ENCODE measurements around the gene NTRK3.

NTRK3 gene

DNA sequence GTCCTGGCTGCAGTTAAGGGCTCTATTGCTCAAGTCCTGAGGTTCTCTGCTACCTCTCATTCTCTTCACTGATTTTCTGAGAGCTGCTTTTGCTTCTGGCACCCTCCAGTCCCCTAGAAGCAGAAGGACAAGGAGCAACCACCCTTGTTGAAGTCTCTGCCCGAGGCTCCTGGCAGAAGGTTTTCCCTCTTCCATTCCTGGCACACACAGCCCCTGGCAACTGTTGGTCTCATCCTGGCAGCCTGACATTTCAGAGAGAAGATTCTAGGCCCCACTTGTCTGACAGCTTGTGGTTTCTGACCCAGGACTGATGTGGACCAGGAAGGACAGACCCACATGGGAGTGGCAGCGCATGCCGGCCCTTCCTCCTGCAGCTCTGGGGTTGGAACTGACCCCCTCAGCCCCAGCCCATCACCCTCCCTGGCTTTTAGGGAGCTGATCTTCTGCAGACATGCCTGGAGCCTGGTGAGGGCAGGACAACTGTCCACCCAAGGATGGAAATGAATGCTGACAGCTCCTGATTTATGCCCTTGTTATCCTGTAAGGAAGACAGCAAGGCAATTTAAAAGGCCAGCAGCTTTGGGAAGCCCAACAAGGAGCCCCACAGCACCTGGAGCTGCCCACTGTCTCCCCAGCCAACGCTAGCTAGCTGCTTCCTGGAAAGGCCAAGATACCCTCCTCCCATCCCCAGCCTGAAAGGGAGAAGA lies 13.0 kb upstream of the NTRK3 start:
- no peak overlapping the region for H3K27ac ChIP-seq (ENCODE audit: poor library complexity, severe bottlenecking)
- H3K27me3 ChIP-seq (ENCODE audit: insufficient read depth, poor library complexity, severe bottlenecking), result peaks cover 27% of the 10 kb centered on the region
- DNase-seq (ENCODE audit: low spot score), result no peak
- no peaks in the 10 kb centered on the region for H3K9me3 ChIP-seq (ENCODE audit: severe bottlenecking)
- TF ChIP-seq, protein P1, sequence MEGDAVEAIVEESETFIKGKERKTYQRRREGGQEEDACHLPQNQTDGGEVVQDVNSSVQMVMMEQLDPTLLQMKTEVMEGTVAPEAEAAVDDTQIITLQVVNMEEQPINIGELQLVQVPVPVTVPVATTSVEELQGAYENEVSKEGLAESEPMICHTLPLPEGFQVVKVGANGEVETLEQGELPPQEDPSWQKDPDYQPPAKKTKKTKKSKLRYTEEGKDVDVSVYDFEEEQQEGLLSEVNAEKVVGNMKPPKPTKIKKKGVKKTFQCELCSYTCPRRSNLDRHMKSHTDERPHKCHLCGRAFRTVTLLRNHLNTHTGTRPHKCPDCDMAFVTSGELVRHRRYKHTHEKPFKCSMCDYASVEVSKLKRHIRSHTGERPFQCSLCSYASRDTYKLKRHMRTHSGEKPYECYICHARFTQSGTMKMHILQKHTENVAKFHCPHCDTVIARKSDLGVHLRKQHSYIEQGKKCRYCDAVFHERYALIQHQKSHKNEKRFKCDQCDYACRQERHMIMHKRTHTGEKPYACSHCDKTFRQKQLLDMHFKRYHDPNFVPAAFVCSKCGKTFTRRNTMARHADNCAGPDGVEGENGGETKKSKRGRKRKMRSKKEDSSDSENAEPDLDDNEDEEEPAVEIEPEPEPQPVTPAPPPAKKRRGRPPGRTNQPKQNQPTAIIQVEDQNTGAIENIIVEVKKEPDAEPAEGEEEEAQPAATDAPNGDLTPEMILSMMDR (IDR thresholded peaks at IDR 0.05; ENCODE audit: poor library complexity, severe bottlenecking), result no peak
- no peaks in the 10 kb centered on the region for H3K36me3 ChIP-seq (ENCODE audit: low read depth)
- ATAC-seq (ENCODE audit: low read depth), result no peak
- no peak overlapping the region for H3K4me3 ChIP-seq (ENCODE audit: severe bottlenecking)
- no peaks in the 10 kb centered on the region for H3K4me1 ChIP-seq (ENCODE audit: insufficient read depth, poor library complexity, severe bottlenecking)

DNA sequence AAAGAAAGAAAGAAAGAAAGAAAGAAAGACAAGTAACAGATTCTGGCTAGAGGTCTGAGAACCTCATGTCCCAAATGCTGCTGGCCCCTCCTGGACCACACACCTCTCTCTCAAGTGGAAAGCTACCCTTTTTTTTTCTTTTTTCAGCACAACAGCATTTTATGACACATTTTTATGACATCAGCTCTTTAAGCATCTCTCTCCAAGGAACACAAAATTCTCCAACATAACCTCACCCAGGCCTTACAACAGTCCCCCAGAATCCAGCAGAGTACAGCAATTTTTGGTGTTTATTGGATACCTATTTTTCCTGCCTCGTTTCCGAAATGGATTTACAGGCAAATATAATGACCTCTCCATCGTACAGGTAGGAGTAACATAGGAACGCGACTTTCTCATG lies 11.2 kb upstream of the NTRK3 start:
- Histone ChIP-seq H3K9me3 (ENCODE audit: severe bottlenecking) (no peaks in the 10 kb centered on the region), H3K27me3 (ENCODE audit: insufficient read depth, poor library complexity, severe bottlenecking) (peaks cover 29% of the 10 kb centered on the region), H3K4me3 (ENCODE audit: severe bottlenecking) (no peak overlapping the region), H3K27ac (ENCODE audit: poor library complexity, severe bottlenecking) (no peak overlapping the region), H3K4me1 (ENCODE audit: insufficient read depth, poor library complexity, severe bottlenecking) (no peaks in the 10 kb centered on the region), H3K36me3 (ENCODE audit: low read depth) (no peaks in the 10 kb centered on the region)
- DNase-seq (ENCODE audit: low spot score) (no peak), ATAC-seq (ENCODE audit: low read depth) (no peak)
- TF ChIP-seq, protein P1 (IDR thresholded peaks at IDR 0.05; ENCODE audit: poor library complexity, severe bottlenecking), result no peak

DNA sequence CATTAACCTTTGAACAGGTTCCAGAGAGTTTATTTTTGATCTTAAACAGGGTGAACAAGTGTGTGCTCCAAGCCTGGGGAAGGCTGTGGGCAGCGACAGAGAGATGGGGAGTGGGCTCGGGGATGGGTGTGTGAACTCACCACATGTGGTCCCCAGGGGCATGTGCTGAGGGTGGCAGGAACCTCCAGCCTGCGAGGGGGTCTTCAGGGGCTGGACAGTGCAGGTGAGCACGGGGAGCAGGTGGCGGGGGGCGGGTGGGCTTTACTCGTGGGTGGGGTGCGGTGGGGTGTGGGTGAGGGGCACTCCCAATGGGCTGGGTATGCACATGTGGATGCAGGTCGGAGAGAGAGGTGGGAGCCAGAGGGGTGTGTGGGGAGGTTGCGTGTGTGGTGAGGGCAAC lies 9.6 kb upstream of the NTRK3 start:
- Histone ChIP-seq H3K27me3 (ENCODE audit: insufficient read depth, poor library complexity, severe bottlenecking) (peaks cover 23% of the 10 kb centered on the region), H3K4me3 (ENCODE audit: severe bottlenecking) (no peak overlapping the region), H3K4me1 (ENCODE audit: insufficient read depth, poor library complexity, severe bottlenecking) (no peaks in the 10 kb centered on the region), H3K36me3 (ENCODE audit: low read depth) (no peaks in the 10 kb centered on the region), H3K27ac (ENCODE audit: poor library complexity, severe bottlenecking) (no peak overlapping the region), H3K9me3 (ENCODE audit: severe bottlenecking) (no peaks in the 10 kb centered on the region)
- TF ChIP-seq, protein P1 (IDR thresholded peaks at IDR 0.05; ENCODE audit: poor library complexity, severe bottlenecking), result no peak
- no peak for DNase-seq (ENCODE audit: low spot score)
- no peak for ATAC-seq (ENCODE audit: low read depth)

DNA sequence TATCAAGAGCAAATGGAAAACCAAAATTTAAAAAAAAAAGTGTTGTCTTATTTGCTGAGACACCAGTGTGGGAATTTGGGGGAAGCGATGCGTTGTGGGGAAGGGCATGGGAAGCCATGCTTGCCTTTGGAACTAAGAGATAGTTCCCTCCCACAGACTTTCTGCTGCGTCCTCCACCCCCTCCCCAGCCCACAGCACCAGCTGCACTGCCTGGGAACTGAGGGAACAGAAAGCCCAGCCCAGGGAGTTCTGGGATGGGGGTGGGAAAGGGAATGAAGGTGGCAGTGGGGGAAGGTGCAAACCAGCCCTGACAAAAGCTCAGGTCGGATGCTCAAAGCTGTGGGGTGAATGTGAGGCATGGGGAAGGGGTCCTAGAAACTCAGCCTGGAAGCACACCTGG lies 8.1 kb upstream of the NTRK3 start:
- Histone ChIP-seq H3K4me3 (ENCODE audit: severe bottlenecking) (no peak overlapping the region), H3K27me3 (ENCODE audit: insufficient read depth, poor library complexity, severe bottlenecking) (peaks cover 36% of the 10 kb centered on the region), H3K4me1 (ENCODE audit: insufficient read depth, poor library complexity, severe bottlenecking) (no peaks in the 10 kb centered on the region), H3K36me3 (ENCODE audit: low read depth) (no peaks in the 10 kb centered on the region), H3K9me3 (ENCODE audit: severe bottlenecking) (no peaks in the 10 kb centered on the region), H3K27ac (ENCODE audit: poor library complexity, severe bottlenecking) (no peak overlapping the region)
- ATAC-seq (ENCODE audit: low read depth) (no peak), DNase-seq (ENCODE audit: low spot score) (no peak)
- TF ChIP-seq, protein P1 (IDR thresholded peaks at IDR 0.05; ENCODE audit: poor library complexity, severe bottlenecking), result no peak

DNA sequence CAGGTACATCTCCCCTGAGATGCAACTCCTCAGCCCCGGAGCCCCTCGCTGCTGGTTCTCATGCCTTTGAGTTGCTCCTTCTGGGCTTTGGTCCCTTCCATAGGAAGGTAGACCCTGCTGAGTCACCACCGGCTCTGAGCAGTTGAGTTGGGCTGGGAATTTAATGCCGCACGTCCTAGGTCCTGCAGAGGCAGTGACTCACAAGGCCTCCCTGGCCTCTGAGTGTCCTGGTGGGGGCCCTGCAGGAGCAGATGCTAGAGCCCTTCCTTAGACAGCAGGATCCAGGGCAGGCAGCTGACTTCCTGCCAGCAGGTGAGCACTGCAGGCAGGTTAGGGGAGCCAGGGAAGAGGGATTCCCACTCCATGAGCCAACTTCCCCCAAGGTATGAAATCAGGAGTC lies 5.5 kb upstream of the NTRK3 start:
- DNase-seq (ENCODE audit: low spot score) (no peak), ATAC-seq (ENCODE audit: low read depth) (no peak)
- no peaks in the 10 kb centered on the region for H3K4me1 ChIP-seq (ENCODE audit: insufficient read depth, poor library complexity, severe bottlenecking)
- no peak overlapping the region for H3K27ac ChIP-seq (ENCODE audit: poor library complexity, severe bottlenecking)
- peaks cover 53% of the 10 kb centered on the region for H3K27me3 ChIP-seq (ENCODE audit: insufficient read depth, poor library complexity, severe bottlenecking)
- H3K4me3 ChIP-seq (ENCODE audit: severe bottlenecking), result no peak overlapping the region
- no peaks in the 10 kb centered on the region for H3K9me3 ChIP-seq (ENCODE audit: severe bottlenecking)
- no peaks in the 10 kb centered on the region for H3K36me3 ChIP-seq (ENCODE audit: low read depth)
- TF ChIP-seq, protein P1 (IDR thresholded peaks at IDR 0.05; ENCODE audit: poor library complexity, severe bottlenecking), result no peak

All from RWPE2 (cell line).